Stomach (tissue), 4 donors: ENCODE measurements around the gene RAB12.

Source experiments
- POLR2A ChIP-seq, 4 donors: fragments of 450-650 bp; IDR thresholded peaks; one replicate each; pipeline ENCODE4 v1.6.1; 2016; ENCODE audit warnings: antibody characterized with exemption in 4 of 4, control low read depth in 2 of 4, mild to moderate bottlenecking in 1 of 4, moderate library complexity in 1 of 4
- TF ChIP-seq, protein P1 (sequence below), 7 experiments: fragments of 450-650 bp in 4 of 7; fragments of 200-600 bp in 3 of 7; sonication (generic) in 3 of 7; IDR thresholded peaks; one replicate each; pipeline ENCODE4 v1.5.1; 2016 to 2019; ENCODE audit warnings: antibody characterized with exemption in 7 of 7, control low read depth in 2 of 7, mild to moderate bottlenecking in 1 of 7

DNA sequence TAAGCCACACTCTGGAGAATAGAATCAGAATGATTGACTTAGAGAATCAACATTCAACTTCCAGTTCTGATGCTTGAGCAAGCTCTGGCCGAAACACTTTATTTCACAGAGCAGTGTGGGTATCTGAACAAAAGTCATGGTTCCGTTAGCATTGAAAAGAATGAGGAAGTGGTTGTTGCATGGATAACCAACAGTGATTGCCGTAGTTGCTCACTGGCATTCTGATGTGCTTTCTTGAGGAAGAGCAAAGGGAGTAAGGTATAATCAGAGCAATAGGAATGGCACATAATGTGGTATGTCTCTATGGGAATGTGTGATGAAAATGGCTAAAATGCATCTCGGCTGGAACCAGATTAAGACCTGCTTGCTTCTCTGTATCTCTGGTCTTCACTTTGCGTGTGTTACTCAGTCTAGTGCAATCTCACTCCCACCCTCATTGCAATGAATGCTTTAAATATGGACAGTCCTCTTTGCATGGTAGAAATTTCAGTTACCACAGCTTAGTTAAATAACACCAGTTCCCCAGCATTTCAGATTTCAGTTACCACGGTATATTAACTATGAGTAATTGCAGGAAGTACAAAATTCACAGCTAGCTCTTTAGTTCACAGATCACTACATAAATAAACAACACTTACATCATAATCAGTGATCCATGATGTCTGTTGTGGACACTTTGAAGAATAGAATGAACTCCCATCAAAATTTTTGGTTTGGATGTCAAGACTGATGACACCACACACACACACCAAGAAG lies 7.8 kb upstream of the RAB12 start:
- TF ChIP-seq POLR2A (IDR thresholded peaks at IDR 0.05), result no peak
- TF ChIP-seq, protein P1, sequence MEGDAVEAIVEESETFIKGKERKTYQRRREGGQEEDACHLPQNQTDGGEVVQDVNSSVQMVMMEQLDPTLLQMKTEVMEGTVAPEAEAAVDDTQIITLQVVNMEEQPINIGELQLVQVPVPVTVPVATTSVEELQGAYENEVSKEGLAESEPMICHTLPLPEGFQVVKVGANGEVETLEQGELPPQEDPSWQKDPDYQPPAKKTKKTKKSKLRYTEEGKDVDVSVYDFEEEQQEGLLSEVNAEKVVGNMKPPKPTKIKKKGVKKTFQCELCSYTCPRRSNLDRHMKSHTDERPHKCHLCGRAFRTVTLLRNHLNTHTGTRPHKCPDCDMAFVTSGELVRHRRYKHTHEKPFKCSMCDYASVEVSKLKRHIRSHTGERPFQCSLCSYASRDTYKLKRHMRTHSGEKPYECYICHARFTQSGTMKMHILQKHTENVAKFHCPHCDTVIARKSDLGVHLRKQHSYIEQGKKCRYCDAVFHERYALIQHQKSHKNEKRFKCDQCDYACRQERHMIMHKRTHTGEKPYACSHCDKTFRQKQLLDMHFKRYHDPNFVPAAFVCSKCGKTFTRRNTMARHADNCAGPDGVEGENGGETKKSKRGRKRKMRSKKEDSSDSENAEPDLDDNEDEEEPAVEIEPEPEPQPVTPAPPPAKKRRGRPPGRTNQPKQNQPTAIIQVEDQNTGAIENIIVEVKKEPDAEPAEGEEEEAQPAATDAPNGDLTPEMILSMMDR (IDR thresholded peaks at IDR 0.05), result no peak
